Stimulated activated CD4-positive, alpha-beta T cell treated with anti-CD3 and anti-CD28 coated beads, Interleukin-1b, Interleukin-23, amount 100 ng/mL, for 48 hours (primary cell): ENCODE data around the gene HADHB.
"Not testable (repeated sequence)": the region's sequence is repeated elsewhere in the genome, so short reads cannot be mapped to it uniquely, and the experiment has no call there.

Experiments
- DNase-seq: peaks from one replicate; pipeline ENCODE4 v3.0.0-alpha.2; 2020

HADHB gene

GRCh38 chr2:26298638-26299393 is 54.1 kb downstream of the HADHB start:
- peak; percentile 36 for DNase-seq

GRCh38 chr2:26299471-26300101 is 54.8 kb downstream of the HADHB start:
- no peak for DNase-seq

DNA sequence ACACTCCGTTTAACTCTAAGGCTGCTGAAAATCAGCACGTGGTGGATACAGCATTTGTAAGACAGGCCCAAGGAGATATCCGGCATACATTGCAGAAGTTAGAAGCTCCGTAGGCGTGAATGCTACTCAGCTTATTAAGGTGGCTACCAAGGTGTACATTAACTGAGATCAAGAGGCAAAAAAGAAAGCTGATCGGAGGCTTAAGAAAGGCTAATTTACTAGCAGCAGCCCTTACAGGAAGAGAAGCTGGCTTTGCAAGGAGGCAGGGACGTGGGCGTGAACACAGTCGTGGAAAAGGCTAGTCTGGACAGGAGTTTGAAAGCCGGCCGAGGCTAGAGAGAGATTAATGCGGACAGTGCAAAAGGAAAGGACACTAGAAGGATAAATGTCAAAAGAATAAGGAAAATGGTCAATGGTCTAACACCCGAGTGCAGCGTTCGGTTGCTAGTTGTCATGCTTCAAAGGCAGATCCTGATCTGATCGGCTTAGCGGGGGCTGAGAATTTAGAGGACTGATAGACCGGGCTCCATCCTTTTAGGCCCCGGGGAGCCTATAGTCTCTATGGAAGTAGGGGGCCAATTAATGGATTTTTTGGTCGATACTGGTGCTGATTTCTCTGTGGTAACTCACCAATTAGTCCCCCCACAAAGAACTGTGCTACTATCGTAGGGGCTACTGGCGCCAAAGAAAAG is 55.6 kb downstream of the HADHB start:
- DNase-seq = peak; percentile 15

- no peak for DNase-seq
These were observed 58.1 kb downstream of the HADHB start for GRCh38 chr2:26302846-26303245.

GRCh38 chr2:26305094-26305493 is 60.4 kb downstream of the HADHB start:
- DNase-seq = not testable (repeated sequence)

- no peak for DNase-seq
These were observed 60.8 kb downstream of the HADHB start for GRCh38 chr2:26305540-26305939.

DNA sequence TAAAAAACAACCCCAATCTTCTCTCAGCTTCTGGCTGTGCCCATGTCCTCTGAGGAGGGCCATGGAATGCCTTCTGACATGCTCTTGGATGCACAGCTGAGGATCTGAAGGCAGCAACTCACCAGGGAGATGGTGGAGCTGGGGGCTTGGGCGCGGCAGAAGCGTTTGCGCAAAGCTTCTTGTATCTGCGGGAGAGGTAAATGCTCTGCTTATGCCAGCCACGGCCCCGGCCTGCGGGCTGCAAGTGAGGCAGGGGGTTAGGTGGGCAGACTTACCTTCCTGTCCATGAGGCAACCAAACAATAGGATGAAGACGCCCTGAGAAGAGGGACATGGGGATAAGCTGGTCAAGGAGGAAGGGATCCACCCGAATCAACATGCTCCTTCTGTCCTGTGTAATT is 65.2 kb downstream of the HADHB start:
- DNase-seq = no peak

- DNase-seq = no peak
These were observed 67.7 kb downstream of the HADHB start for GRCh38 chr2:26312471-26312870.

- DNase-seq = no peak
These were observed 68.7 kb downstream of the HADHB start for GRCh38 chr2:26313446-26313845.

DNA sequence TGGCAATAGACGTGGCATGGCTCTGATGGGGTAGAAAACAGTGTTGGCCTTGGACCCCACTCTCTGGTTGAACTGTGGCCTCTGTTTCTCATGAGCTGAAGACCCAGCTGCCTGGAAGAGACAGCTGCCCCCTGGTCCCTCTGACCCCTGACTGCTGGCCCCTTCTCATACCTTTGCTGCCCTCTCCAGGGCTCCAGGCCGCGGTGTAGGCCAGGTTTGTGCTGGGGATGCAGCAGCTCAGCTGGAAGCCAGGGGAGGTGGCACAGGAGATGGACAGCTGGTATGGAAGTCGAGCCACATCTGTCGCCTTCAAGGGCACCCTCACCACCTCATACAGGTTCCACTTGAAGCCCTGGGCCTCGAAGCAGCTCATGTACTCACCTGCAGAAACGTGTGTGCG is 69.5 kb downstream of the HADHB start:
- DNase-seq = no peak

DNA sequence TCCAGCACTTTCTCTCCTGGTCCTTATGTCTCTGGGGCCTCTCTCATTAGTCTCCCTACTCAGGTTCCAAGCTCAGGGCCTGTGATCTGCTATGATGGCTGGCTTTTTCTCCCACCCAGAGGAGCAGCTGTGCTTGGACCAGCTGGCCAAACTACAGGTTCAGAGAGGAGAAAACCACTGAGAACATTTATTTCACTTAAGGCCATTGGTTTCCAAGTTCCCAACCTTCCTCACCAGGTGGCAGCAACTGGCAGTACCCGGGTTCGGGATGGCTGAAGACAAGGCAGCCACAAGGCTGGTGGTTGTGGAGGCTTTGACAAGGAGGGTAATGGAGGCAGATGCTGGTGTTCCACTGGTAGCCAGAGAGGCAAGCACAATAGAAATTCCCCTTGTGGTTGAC is 71.3 kb downstream of the HADHB start:
- DNase-seq = no peak

GRCh38 chr2:26316845-26317244 is 72.1 kb downstream of the HADHB start:
- no peak for DNase-seq

DNA sequence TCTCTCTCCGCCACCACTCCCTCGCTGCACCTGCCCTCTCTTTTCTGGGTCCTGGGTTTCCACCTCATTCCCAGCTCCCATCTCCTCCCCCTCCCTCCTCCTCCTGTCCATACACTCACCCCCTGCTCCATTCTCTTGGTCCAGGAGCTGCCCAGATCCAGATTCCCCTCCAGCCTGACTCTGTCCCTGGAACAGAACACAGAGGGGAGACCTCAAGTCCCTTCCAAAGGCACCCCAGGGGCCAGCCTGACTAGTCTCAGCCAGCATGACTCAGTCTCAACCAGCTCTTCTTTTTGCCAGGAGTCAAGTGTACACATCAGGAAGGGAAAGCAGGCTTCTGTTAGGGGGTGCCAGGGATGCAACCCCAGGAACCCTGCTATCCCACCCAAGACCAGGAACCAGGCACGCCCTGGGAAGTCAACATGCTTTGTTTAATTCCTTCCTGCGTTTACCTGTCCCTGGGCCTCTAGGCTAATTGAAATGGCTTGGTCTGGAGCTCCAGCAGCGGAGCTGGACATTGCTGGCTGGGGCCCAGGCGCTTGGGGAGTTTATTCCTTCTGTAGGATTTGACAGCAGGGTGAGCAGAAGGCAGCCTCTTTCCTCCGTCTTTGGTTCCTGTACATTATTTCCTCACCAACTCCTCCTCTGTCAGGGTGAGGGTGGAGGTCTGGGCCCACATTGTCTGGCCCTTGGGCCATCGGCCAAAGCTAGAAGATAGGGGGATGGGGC is 72.8 kb downstream of the HADHB start:
- no peak for DNase-seq

DNA sequence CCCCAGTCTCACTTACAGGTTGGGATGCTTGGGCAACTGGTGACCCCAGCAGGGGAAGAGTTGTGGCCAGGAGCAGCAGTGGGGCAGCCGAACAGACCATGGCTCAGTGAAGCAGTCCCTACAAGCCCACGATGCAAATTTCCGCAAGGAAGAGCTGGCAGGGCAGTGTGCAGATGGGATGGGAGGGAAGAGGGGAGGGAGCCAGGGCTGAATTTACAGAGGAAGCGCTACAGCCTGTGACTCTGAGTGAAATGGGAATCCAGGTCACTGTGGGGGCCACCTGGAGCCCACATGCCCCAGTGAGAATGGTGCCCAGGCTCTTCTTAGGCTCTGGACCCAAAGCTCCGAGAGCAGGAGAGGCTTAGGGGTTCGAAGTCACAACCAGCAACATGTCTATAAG is 74.2 kb downstream of the HADHB start:
- DNase-seq = no peak

DNA sequence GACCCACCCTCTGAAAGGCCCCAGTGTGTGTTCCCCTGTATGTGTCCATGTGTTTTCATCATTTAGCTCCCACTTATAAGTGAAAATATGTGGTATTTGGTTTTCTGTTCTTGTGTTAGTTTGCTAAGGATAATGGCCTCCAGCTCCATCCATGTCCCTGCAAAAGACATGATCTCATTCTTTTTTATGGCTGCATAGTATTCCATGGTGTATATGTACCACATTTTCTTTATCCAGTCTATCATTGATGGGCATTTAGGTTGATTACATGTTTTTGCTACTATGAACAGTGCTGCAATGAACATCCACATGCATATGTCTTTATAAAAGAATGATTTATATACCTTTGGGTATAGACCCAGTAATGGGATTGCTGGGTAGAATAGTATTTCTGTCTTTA is 79.7 kb downstream of the HADHB start:
- not testable (repeated sequence) for DNase-seq

DNA sequence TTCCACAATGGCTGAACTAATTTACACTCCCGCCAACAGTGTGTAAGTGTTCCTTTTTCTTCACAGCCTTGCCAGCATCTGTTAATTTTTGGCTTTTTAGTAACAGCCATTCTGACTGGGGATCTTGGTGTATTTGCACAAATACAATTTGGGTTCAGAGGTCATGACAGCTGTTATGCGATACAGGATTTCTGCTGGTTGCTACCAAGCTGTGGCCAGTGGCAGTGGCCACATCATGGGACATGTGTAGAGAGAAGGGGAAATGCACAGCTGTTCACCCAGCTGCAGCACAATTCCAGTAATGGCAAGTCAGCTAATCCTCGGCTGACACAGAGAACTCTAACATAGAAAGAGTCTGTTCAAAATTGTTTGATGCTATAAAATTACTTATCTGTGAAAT is 80.2 kb downstream of the HADHB start:
- no peak for DNase-seq

- DNase-seq = no peak
These were observed 81.1 kb downstream of the HADHB start for GRCh38 chr2:26325851-26326250.

GRCh38 chr2:26326514-26326913 is 81.8 kb downstream of the HADHB start:
- no peak for DNase-seq

GRCh38 chr2:26327291-26328272 is 82.8 kb downstream of the HADHB start:
- no peak for DNase-seq

GRCh38 chr2:26329083-26329482 is 84.3 kb downstream of the HADHB start:
- DNase-seq = not testable (repeated sequence)

DNA sequence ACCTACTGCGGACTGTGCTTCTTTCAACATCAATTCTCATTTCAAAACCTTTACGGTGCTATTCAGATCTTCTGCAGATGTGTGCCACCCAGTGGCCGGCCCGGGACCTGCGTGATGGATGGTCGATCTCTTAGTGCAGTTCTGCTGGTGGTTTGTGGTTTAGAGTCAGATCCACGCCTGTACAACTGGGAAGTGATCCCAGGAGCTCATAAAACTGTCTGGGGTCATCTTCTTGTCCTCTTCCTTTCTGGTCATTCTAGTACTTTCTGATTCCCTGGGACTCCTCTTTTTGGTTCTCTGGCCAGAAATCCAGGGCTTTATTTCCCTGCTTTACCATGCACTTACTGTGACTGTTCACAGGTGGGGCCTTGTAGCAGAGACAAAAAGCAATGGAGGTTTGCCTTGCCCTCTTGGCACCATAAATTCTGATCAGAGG is 85.4 kb downstream of the HADHB start:
- peak; percentile 82 for DNase-seq

DNA sequence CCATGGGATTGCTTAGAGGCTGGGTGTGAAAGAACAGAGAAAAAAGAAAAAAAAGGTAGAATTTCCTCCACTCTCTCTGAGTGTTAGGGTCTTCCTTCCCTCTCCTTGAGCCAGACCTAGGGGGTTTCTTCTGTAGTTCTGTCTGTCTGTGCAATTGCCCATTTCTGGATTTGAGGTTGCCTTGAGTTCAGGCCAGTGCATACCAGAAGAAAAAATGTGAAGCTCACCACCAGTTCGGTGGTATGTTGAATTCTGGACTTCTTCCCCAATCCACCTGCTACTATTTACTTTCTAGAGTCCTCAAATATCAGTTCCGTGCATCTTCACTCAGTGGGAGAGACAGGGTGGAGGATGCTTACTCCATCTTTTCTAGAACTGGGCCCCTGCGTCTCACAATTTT is 85.9 kb downstream of the HADHB start:
- DNase-seq = no peak
